Smooth muscle cell (in vitro differentiated cells): Measurements from ENCODE around the gene SPACA4. TPM values are rescaled to one million over a fixed set of nuclear protein-coding genes. Genes with fewer than 3 reads are reported as not detected.

Experiments
- DNase-seq: peaks from one replicate; lab custom pipeline; 2025; ENCODE audit not compliant: unreplicated experiment; lab: John Stamatoyannopoulos, UW
- H2AFZ ChIP-seq: fragments of 200-600 bp; sonication (generic); 2 replicates; pipeline ENCODE4 v1.6.0; 2016; ENCODE audit warnings: antibody characterized with exemption, low read depth, mild to moderate bottlenecking
- H3F3A ChIP-seq: fragments of 200-600 bp; sonication (generic); 2 replicates; pipeline ENCODE4 v1.6.0; 2017; ENCODE audit warnings: antibody characterized with exemption, low read depth
- H3K27ac ChIP-seq: fragments of 200-600 bp; sonication (generic); 2 replicates; pipeline ENCODE4 v1.5.1; 2016; ENCODE audit warnings: low read depth, mild to moderate bottlenecking
- H3K27me3 ChIP-seq: fragments of 200-600 bp; sonication (generic); 2 replicates; pipeline ENCODE4 v1.6.1; 2016; ENCODE audit warnings: low read depth, mild to moderate bottlenecking
- H3K36me3 ChIP-seq: fragments of 200-600 bp; sonication (generic); 2 replicates; pipeline ENCODE4 v1.5.1; 2016; ENCODE audit warnings: low read depth
- H3K4me1 ChIP-seq: fragments of 200-600 bp; sonication (generic); 2 replicates; pipeline ENCODE4 v1.5.1; 2016; ENCODE audit warnings: low read depth
- H3K4me2 ChIP-seq: fragments of 200-600 bp; sonication (generic); 2 replicates; pipeline ENCODE4 v1.6.0; 2016; ENCODE audit warnings: mild to moderate bottlenecking
- H3K4me3 ChIP-seq: fragments of 200-600 bp; sonication (generic); 2 replicates; pipeline ENCODE4 v1.5.1; 2016; ENCODE audit warnings: mild to moderate bottlenecking
- H3K79me2 ChIP-seq: fragments of 200-600 bp; sonication (generic); 2 replicates; pipeline ENCODE4 v1.6.0; 2016; ENCODE audit warnings: low read depth, mild to moderate bottlenecking
- H3K9ac ChIP-seq: fragments of 200-600 bp; sonication (generic); 2 replicates; pipeline ENCODE4 v1.6.0; 2016; ENCODE audit warnings: low read depth
- H3K9me3 ChIP-seq: fragments of 200-600 bp; sonication (generic); replicated peaks from 2 replicates; pipeline ENCODE4 v1.5.1; 2016; ENCODE audit warnings: low read depth
- H4K20me1 ChIP-seq: fragments of 200-600 bp; sonication (generic); 2 replicates; pipeline ENCODE4 v1.6.0; 2016; ENCODE audit warnings: low read depth
- CTCF ChIP-seq: fragments of 200-600 bp; sonication (generic); IDR thresholded peaks from 2 replicates; pipeline ENCODE4 v1.5.1; 2017; ENCODE audit warnings: borderline replicate concordance, mild to moderate bottlenecking, antibody characterized with exemption; ENCODE audit not compliant: insufficient read depth, poor library complexity, severe bottlenecking
- WGBS: methylation state at CpG from one replicate; pipeline ENCODE4 v1.1.7; 2016; ENCODE audit warnings: low lambda C conversion rate; 5-methylcytosine and 5-hydroxymethylcytosine counted together
- polyA plus RNA-seq: library from polyadenylated mRNA; unstranded; fragments of >200 nt; fragmentation: Nextera tagmentation; extraction: Ambion mirVana; gene quantifications from 2 replicates; pipeline ENCODE4 v1.2.1, GENCODE V29; 2016
- total RNA-seq: library from RNA; depleted of rRNA; stranded (reverse); fragments of >200 nt; gene quantifications from 2 replicates; pipeline ENCODE4 v1.2.3, GENCODE V29; 2014

SPACA4 gene
- total and polyA plus RNA-seq, 2 experiments from 2014 or later = 0.43 TPM; not detected in 1

- Histone ChIP-seq H2AFZ (no peak overlapping the region), H3K27ac (no peak overlapping the region), H3K36me3 (peaks cover 3% of the 10 kb centered on the region), H3K9me3 (no peaks in the 10 kb centered on the region), H3K27me3 (no peaks in the 10 kb centered on the region), H3K4me3 (no peak overlapping the region), H4K20me1 (peaks cover 36% of the 10 kb centered on the region), H3K9ac (no peak overlapping the region), H3F3A (peaks cover 21% of the 10 kb centered on the region), H3K79me2 (peaks cover 20% of the 10 kb centered on the region), H3K4me1 (peaks cover 21% of the 10 kb centered on the region), H3K4me2 (no peak overlapping the region)
- DNase-seq = no peak
- no peak for TF ChIP-seq CTCF
- WGBS = 96% methylated on average over 38 of the region's 39 CpGs
Observed at GRCh38 chr19:48613024-48613851, 6.7 kb downstream of the SPACA4 start.

GRCh38 chr19:48613852-48614435 is 7.4 kb downstream of the SPACA4 start:
- H3K27me3 ChIP-seq = no peaks in the 10 kb centered on the region
- peaks cover 21% of the 10 kb centered on the region for H3F3A ChIP-seq
- no peaks in the 10 kb centered on the region for H3K9me3 ChIP-seq
- no peak overlapping the region for H2AFZ ChIP-seq
- H3K4me2 ChIP-seq = no peak overlapping the region
- H4K20me1 ChIP-seq = peaks cover 41% of the 10 kb centered on the region
- no peak for DNase-seq
- peaks cover 27% of the 10 kb centered on the region for H3K79me2 ChIP-seq
- TF ChIP-seq CTCF = no peak
- peaks cover 3% of the 10 kb centered on the region for H3K36me3 ChIP-seq
- H3K4me3 ChIP-seq = no peak overlapping the region
- WGBS = 86% methylated on average over 13 of the region's 13 CpGs
- peaks cover 21% of the 10 kb centered on the region for H3K4me1 ChIP-seq
- no peak overlapping the region for H3K9ac ChIP-seq
- H3K27ac ChIP-seq = no peak overlapping the region

- H3K9me3 ChIP-seq = no peaks in the 10 kb centered on the region
- DNase-seq = no peak
- no peak for TF ChIP-seq CTCF
- H4K20me1 ChIP-seq = peaks cover 41% of the 10 kb centered on the region
- 61% methylated on average over 25 of the region's 31 CpGs for WGBS
- no peak within 1 kb of the TSS for H3K27ac ChIP-seq
- H3K27me3 ChIP-seq = no peaks in the 10 kb centered on the region
- H3K4me1 ChIP-seq = peaks cover 21% of the 10 kb centered on the region
- no peak within 1 kb of the TSS for H3K9ac ChIP-seq
- H3F3A ChIP-seq = peaks cover 21% of the 10 kb centered on the region
- H3K4me3 ChIP-seq = no peak within 1 kb of the TSS
- peaks cover 27% of the 10 kb centered on the region for H3K79me2 ChIP-seq
- no peak within 1 kb of the TSS for H3K4me2 ChIP-seq
- H2AFZ ChIP-seq = no peak within 1 kb of the TSS
- H3K36me3 ChIP-seq = peaks cover 3% of the 10 kb centered on the region
Observed at GRCh38 chr19:48614436-48615230, 8.1 kb downstream of the SPACA4 start, which contains the start of gene FAM83E. FAM83E (minus strand) TSS chr19:48615076; CDS start chr19:48613372, 1,704 bp downstream.
